Right lobe of liver (tissue), 6 donors: ENCODE data around the gene EEF1A1. TPM values are rescaled to one million over a fixed set of nuclear protein-coding genes. Genes with fewer than 3 reads are reported as not detected.
"Not testable (repeated sequence)": the region's sequence is repeated elsewhere in the genome, so short reads cannot be mapped to it uniquely, and the experiment has no call there.

Experiments used
- ATAC-seq, 4 donors: fragments of 200-7000 bp; cut with Tn5 transposase; one replicate each; pipeline ENCODE4 v1.9.1; 2020; ENCODE audit warnings: mild to moderate bottlenecking in 4 of 4, moderate library complexity in 4 of 4
- DNase-seq, 3 donors: peaks; one replicate each; pipeline ENCODE4 v3.0.0-alpha.2; 2020
- H3K27ac ChIP-seq, 3 donors: fragments of 200-600 bp; one replicate each; pipeline ENCODE4 v1.8.0; 2022
- H3K27me3 ChIP-seq, 2 donors: fragments of 200-600 bp; one replicate each; pipeline ENCODE4 v1.8.0; 2022
- H3K36me3 ChIP-seq, 4 donors: fragments of 200-600 bp; sonication (generic) in 1 of 4; one replicate each; pipeline versions ENCODE4 v1.5.1 to v1.8.0; 2017 to 2022; ENCODE audit warnings: control low read depth in 1 of 4
- H3K4me1 ChIP-seq, 4 donors: fragments of 200-600 bp; sonication (generic) in 1 of 4; one replicate each; pipeline versions ENCODE4 v1.5.1 to v1.8.0; 2017 to 2022; ENCODE audit warnings: control low read depth in 1 of 4
- H3K4me3 ChIP-seq, 3 donors: fragments of 200-600 bp; one replicate each; pipeline ENCODE4 v1.8.0; 2022
- H3K9me3 ChIP-seq, 4 donors: fragments of 200-600 bp; sonication (generic) in 1 of 4; one replicate each; pipeline versions ENCODE4 v1.5.1 to v1.8.0; 2017 to 2022; ENCODE audit warnings: control low read depth in 1 of 4
- POLR2A ChIP-seq: fragments of 450-650 bp; IDR thresholded peaks from one replicate; pipeline ENCODE4 v1.6.1; 2017; ENCODE audit warnings: antibody characterized with exemption, mild to moderate bottlenecking
- WGBS: methylation state at CpG from one replicate; pipeline ENCODE4 v1.1.6; 2018; ENCODE audit warnings: low coverage, low lambda C conversion rate; ENCODE audit not compliant: insufficient coverage; ENCODE audit errors: missing lambda C conversion rate; 5-methylcytosine and 5-hydroxymethylcytosine counted together
- intact Hi-C, 2 donors: fragments of 100-400 bp; cut with DNase I; formaldehyde crosslinking; loops; one replicate each; pipeline versions ENCODE4 v1.11.2 to v1.14.1; 2022
- total RNA-seq, 6 experiments: library from RNA; depleted of rRNA in 2 of 6; stranded (reverse); fragments of >200 nt in 2 of 6; fragmentation: NEBNext Ultra II Directional in 3 of 6; extraction: Animal tissue kit (Norgen Biotek cat#: 25700) in 3 of 6; gene quantifications; one replicate each; pipeline versions ENCODE4 v1.1.0 to v1.2.4, GENCODE V29; 2016 to 2023
- TF ChIP-seq, protein P1 (sequence below), 4 donors: fragments of 200-600 bp in 3 of 4; fragments of 450-650 bp in 1 of 4; IDR thresholded peaks; one replicate each; pipeline versions ENCODE4 v1.5.1 to v1.8.0; 2016 to 2022; ENCODE audit warnings: antibody characterized with exemption in 4 of 4, mild to moderate bottlenecking in 2 of 4
- donor health status: DM: no; HTN: yes; CAD: no.
- donor health status: DM: no; HTN: no; CAD: no.
- donor health status: DM: no; HTN: no; CAD: no.
- donor health status: DM: no; HTN: yes; CAD: no.
- donor health status: DM: no; HTN: yes; CAD: no.

The EEF1A1 gene
- total RNA-seq, 6 experiments from 2014 or later = 2,452 to 4,356 (median 3,217) TPM

DNA sequence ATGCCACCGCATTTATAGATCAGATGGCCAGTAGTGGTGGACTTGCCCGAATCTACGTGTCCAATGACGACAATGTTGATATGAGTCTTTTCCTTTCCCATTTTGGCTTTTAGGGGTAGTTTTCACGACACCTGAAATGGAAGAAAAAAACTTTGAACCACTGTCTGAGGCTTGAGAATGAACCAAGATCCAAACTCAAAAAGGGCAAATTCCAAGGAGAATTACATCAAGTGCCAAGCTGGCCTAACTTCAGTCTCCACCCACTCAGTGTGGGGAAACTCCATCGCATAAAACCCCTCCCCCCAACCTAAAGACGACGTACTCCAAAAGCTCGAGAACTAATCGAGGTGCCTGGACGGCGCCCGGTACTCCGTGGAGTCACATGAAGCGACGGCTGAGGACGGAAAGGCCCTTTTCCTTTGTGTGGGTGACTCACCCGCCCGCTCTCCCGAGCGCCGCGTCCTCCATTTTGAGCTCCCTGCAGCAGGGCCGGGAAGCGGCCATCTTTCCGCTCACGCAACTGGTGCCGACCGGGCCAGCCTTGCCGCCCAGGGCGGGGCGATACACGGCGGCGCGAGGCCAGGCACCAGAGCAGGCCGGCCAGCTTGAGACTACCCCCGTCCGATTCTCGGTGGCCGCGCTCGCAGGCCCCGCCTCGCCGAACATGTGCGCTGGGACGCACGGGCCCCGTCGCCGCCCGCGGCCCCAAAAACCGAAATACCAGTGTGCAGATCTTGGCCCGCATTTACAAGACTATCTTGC is 725 bp downstream of the EEF1A1 start:
- TF ChIP-seq, protein P1, sequence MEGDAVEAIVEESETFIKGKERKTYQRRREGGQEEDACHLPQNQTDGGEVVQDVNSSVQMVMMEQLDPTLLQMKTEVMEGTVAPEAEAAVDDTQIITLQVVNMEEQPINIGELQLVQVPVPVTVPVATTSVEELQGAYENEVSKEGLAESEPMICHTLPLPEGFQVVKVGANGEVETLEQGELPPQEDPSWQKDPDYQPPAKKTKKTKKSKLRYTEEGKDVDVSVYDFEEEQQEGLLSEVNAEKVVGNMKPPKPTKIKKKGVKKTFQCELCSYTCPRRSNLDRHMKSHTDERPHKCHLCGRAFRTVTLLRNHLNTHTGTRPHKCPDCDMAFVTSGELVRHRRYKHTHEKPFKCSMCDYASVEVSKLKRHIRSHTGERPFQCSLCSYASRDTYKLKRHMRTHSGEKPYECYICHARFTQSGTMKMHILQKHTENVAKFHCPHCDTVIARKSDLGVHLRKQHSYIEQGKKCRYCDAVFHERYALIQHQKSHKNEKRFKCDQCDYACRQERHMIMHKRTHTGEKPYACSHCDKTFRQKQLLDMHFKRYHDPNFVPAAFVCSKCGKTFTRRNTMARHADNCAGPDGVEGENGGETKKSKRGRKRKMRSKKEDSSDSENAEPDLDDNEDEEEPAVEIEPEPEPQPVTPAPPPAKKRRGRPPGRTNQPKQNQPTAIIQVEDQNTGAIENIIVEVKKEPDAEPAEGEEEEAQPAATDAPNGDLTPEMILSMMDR (IDR thresholded peaks at IDR 0.05) = no peak
- TF ChIP-seq POLR2A = no peak
- intact Hi-C loops = loop anchor here in 1 of 2 donors (10.0 kb wide), 1 partner anchor 95 kb away; no protein-coding TSS in a partner anchor
- Histone ChIP-seq H3K4me1 (peaks cover 0 to 42% (median 8%) of the 10 kb centered on the region in 4 donors), H3K27me3 (no peaks in the 10 kb centered on the region), H3K27ac (peak overlapping the region; percentile 99), H3K9me3 (no peaks in the 10 kb centered on the region), H3K36me3 (peaks cover 16 to 44% (median 30%) of the 10 kb centered on the region in 4 donors), H3K4me3 (peak overlapping the region; percentile 92 to 95 (median 93))
- peak; percentile 74 to 83 (median 77) for DNase-seq
- WGBS = 0% methylated on average over 22 of the region's 56 CpGs
- peak; percentile 7 to 52 (median 42) for ATAC-seq

DNA sequence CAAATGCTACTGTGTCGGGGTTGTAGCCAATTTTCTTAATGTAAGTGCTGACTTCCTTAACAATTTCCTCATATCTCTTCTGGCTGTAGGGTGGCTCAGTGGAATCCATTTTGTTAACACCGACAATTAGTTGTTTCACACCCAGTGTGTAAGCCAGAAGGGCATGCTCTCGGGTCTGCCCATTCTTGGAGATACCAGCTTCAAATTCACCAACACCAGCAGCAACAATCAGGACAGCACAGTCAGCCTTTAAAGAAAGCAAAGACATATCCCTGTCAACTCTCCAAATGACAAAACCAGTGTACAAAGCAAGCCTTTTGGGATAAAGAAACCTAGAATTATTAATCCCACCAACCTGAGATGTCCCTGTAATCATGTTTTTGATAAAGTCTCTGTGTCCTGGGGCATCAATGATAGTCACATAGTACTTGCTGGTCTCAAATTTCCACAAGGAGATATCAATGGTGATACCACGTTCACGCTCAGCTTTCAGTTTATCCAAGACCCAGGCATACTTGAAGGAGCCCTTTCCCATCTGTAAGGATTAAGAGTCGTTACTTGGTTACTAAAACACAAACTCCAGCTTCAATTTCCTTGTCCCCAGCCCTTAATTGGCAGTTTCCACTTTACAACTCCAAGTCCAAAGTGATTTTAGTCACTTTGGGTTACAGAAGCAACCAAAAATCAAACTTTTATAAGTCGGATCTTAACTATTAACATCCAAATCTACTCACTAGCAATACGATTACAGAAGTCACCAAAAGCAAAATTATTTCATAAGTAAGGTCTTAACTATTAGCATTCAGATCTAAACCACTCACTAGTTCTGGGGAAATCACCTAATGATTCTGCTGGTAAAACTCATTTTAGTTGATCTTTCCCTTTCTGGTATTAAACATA is 1.6 kb downstream of the EEF1A1 start:
- peak overlapping the region; percentile 99 for H3K27ac ChIP-seq
- H3K36me3 ChIP-seq = peaks cover 16 to 47% (median 31%) of the 10 kb centered on the region in 4 donors
- ATAC-seq, DNase-seq, H3K27me3 ChIP-seq, H3K9me3 ChIP-seq: not testable (repeated sequence)
- WGBS = 5% methylated on average over 5 of the region's 8 CpGs
- intact Hi-C loops = loop anchor here in 1 of 2 donors (10.0 kb wide), 1 partner anchor 96 kb away; no protein-coding TSS in a partner anchor
- peaks cover 0 to 40% (median 6%) of the 10 kb centered on the region in 4 donors for H3K4me1 ChIP-seq
- peak overlapping the region; percentile 92 to 95 (median 93) for H3K4me3 ChIP-seq

DNA sequence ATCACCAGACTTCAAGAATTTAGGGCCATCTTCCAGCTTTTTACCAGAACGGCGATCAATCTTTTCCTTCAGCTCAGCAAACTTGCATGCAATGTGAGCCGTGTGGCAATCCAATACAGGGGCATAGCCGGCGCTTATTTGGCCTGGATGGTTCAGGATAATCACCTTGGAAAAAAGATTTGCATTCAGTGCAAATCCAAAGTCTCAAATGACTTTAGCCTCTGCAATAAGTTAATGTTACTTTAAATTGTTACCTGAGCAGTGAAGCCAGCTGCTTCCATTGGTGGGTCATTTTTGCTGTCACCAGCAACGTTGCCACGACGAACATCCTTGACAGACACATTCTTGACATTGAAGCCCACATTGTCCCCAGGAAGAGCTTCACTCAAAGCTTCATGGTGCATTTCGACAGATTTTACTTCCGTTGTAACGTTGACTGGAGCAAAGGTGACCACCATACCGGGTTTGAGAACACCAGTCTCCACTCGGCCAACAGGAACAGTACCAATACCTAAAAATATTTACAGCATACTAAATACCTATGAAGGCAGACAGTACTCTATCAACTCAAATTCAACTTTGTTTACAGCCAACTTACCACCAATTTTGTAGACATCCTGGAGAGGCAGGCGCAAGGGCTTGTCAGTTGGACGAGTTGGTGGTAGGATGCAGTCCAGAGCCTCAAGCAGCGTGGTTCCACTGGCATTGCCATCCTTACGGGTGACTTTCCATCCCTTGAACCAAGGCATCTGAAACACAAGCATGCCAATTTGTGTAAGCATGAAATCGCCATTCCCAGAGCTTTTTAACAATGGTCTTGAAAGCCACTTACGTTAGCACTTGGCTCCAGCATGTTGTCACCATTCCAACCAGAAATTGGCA is 2.5 kb downstream of the EEF1A1 start:
- intact Hi-C loops = loop anchor here in 1 of 2 donors (10.0 kb wide), 1 partner anchor 96 kb away; no protein-coding TSS in a partner anchor
- 9% methylated on average over 14 of the region's 19 CpGs for WGBS
- peak overlapping the region; percentile 11 to 95 (median 35) for H3K4me3 ChIP-seq

DNA sequence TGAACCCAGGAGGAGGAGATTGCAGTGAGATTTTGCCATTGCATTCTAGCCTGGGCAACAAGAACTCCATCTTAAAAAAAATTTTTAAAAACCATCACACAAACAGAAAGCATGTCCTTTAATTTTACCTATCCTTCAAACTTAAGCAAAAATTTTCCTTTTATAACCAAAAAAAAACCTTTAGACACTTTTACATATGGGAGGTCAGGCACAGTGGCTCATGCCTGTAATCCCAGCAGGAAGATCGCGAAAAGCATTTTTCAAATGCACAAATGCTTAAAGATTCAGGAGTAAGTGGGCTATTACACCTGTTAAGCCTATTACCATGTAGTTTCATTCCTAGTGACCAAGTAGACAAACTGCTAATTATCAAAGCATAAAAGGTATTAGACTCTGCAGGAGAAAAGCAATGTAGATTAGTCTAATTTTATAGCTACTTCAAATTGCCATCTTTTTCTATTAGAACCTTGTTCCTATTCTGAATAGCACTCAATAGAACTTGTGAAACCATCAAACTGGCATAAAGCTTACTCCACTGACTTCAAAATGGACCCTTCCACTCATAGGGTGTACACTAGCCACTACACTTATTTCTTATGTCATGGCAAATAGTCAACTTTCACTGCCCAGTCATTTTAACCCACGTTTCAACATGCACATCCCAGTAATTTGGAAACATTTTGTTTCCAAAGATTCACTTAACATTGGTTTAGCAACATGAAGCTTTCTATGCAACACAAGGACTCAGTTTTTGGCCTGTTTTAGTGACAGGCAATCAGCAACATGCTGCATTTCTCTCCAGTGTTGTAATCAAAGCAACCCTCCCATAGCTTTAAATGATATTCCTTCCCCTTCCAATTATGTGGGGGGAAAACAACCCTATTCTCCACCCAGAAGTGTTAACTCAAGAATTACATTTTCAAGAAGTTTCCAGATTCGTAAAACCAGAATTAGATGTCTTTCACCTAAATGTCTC is 4.0 kb downstream of the EEF1A1 start:
- WGBS = 45% methylated on average over 4 of the region's 4 CpGs
- Histone ChIP-seq H3K9me3 (no peaks in the 10 kb centered on the region), H3K4me1 (peaks cover 0 to 30% (median 3%) of the 10 kb centered on the region in 4 donors), H3K36me3 (peaks cover 16 to 47% (median 31%) of the 10 kb centered on the region in 4 donors), H3K27ac (peak overlapping the region in 1 of 3 donors; percentile 27), H3K27me3 (no peaks in the 10 kb centered on the region), H3K4me3 (no peak overlapping the region)
- peak; percentile 45 for TF ChIP-seq POLR2A
- TF ChIP-seq, protein P1 (IDR thresholded peaks at IDR 0.05) = no peak
- intact Hi-C loops = loop anchor here in 1 of 2 donors (10.0 kb wide), 1 partner anchor 98 kb away; no protein-coding TSS in a partner anchor
- no peak for ATAC-seq
- no peak for DNase-seq

More for the DNA sequence above, 2.5 kb downstream of the EEF1A1 start:
- H3K27ac ChIP-seq = peak overlapping the region; percentile 16 to 39 (median 24)
- peaks cover 16 to 47% (median 31%) of the 10 kb centered on the region in 4 donors for H3K36me3 ChIP-seq
- not testable (repeated sequence) for H3K27me3 ChIP-seq, DNase-seq, H3K9me3 ChIP-seq, ATAC-seq
- peaks cover 0 to 38% (median 6%) of the 10 kb centered on the region in 4 donors for H3K4me1 ChIP-seq
